HG03139 (cell line): Measurements from ENCODE around the gene PHB1.
"Not testable (repeated sequence)": the region's sequence is repeated elsewhere in the genome, so short reads cannot be mapped to it uniquely, and the experiment has no call there.

Source experiments
- ATAC-seq: cut with Tn5 transposase; IDR thresholded peaks from one replicate; pipeline ENCODE4 v1.9.1; 2021; ENCODE audit not compliant: unreplicated experiment

Gene PHB1

DNA sequence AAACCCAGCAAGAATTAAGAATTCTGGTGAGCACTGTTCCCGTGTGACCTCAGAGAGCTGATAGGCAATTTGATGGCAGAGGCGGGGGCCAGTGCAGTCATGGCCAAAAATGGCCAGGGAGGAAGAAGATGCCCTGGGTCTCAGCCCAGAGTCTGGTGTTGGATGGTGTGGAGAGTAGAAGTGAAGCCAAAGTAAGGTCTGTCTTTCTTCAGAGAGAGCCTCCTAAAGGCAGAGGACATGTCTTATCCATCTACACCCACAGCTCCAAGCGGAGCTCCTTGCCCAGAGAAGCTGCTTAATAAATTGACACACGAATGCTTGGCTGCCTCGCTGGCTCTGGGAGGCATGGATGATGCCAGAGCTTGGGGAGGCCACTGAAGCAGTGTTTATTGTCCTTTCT is 32.9 kb downstream of the PHB1 start:
- ATAC-seq = no peak

DNA sequence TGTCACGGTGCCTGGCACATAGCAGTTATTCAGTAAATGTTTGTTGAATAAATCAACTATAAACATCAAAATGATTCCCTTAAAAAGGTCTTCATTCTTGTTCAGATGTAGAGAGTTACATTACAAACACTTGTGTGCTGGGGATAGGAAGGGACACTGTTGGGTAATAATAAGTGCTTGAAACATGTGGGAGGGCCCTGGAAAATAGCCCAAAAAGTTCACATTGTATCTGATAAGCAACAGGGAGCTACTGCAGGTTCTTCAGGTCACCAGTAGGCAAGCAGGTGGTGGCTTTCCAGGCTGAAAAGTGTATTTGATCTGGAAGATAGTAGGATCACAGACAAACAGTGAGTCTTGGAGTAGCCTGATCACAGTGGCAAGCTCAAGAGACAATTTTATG is 33.6 kb downstream of the PHB1 start:
- ATAC-seq = no peak

DNA sequence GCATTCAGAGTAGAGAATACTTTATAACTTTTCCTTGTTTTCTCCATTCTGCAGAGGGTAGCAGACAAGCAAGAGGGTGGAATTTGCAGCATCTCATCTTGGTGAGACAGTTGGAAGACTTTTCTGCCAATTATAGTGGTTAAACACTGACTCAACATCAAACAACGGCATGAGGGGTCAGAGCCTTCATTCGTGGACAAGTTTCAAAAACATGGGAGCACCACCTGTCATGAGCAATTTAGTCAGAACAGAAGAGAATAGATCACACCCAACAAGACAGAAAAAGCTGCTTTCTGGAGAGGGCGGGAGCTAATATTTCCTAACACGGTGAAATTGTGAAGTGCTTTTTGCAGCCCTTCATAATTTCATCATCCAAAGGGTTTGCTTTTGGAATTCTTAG is 34.8 kb downstream of the PHB1 start:
- ATAC-seq = no peak

DNA sequence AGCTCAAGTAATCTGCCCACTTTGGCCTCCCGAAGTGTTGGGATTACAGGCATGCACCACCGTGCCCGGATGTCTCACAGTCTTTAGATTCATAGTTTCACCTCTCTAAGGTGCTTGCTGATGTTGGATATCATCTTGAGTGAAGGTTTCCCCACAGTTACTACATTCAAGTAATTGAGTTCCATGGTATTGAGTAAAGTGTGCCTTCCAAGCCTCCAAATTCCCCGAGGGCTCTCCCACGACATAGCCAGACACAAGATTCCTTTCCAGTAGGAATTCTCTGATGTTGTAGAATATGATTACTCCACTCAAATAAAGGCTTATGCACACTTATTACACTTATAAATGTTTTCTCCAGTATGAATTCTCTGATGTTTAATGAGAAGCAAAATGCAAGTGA is 36.4 kb downstream of the PHB1 start:
- no peak for ATAC-seq

DNA sequence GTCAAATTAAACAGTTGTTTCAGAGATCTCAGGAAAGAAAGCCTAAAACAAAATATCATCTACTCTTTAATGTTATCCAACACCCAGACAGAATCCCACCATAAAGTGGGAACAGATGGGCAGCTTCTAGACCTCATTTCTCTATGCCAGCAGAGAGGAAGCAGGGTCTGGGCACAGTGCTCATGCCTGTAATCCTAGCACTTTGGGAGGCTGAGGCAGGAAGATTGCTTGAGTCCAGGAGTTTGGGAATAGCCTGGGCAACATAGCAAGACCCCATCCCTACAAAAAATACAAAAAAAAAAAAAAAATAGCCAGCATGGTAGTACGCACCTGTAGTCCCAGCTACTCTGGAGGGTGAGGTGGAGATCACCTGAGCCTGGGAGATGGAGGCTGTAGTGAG is 39.1 kb downstream of the PHB1 start:
- no peak for ATAC-seq

DNA sequence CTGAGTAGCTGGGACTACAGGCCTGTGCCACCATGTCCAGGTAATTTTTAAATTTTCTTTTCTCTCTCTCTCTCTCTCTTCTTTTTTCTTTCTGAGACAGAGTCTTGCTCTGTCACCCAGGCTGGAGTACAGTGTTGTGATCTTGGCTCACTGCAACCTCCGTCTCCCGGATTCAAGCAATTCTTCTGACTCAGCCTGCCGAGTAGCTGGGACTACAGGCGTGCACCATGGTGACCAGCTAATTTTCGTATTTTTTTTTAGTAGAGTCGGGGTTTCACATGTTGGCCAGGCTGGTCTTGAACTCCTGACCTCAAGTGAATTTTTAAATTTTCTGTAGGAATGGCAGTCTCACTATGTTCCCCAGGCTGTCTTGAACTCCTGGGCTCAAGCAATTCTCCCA is 41.6 kb downstream of the PHB1 start:
- ATAC-seq = no peak

DNA sequence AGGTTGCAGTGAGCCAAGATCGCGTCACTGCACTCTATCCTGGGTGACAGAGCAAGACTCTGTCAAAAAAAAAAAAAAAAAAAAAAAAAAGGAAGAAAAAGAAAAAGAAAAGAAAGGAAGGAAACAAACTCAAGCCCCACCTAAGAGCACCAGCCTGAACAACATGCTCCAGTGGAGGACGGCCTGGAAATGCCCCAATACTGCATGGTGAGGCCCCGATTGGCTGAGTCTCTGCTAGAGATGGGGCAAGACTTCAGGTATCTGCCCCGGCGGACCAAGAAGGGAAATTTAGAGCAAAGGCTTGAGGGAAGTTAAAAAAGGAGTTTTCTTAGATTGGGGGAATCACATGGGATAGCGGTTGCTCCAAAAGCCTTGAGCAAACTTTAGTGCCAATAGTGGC is 42.3 kb downstream of the PHB1 start:
- no peak for ATAC-seq

DNA sequence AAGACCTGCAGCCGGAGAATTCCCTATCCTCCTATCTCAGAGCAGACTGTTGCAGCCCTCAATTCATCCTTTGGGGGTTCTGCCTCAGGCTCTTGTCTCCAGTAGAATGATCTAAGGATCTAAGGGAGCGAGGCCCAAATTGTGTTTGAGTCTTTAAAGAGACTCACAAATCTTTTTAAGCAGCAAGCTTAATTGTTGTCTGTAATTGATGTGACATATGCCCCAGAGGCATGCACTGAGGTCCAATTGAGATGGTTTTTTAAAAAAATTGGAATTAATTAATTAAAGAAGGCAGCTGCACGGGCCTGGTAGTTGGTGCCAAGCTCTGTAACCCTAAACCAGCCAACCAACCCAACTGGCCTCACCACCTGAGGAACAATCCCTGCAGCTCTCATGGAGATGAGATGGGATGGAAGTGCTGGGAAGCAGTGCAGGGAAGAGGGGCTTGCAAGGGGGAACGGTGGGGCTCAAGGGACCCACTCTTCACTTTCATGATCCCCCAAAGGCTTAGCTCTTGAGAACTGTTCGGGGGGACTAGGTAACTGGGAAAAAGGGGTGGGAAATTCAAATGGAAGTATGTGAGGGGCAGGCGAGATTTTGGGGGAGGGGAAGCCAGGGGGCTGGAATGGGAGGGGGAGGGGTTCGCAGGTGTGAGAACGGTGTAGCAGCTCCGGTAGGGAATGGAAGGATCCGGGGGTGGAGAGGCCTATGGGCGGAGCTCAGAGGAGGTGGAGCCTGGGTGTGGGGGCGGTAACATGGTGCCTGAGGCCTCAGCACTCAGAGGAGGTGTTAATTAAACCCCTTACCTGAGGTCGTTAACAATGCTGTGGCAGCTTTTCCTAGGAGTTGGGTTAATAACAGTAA is 43.5 kb downstream of the PHB1 start:
- ATAC-seq = no peak

DNA sequence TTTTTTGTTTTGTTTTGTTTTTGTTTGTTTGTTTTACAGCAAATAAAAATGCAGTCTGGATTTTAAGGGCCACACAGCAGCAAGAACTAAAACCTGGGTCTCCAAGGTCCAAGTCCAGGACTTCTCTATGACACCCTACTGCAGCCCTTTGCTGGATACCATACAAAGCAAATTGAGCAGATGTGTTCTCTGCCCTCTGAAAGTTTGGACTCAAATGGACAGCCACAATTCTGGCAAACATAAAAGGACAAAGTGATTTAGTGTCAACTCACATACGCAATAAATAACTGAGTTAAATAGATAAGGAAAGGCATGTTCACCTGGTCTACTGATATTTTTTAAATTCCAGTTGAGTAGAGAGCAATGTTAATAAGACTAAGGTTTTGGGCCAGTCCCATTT is 44.9 kb downstream of the PHB1 start:
- ATAC-seq = no peak

DNA sequence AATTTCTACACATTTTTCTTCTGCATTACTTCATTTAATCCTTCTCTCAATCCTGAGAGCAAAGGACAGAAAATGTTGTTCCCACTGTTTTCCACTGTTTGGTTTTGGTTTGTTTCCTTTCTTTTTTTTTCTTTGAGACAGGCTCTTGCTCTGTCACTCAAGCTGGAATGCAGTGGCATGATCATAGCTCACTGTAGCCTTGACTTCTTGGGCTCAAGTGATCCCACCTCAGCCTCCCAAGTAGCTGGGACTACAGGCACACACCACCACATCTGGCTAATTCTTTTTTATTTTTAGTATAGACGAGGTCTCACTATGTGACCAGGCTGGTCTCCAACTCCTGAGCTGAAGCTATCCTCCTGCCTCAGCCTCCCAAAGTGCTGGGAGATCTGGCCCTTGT is 45.6 kb downstream of the PHB1 start:
- ATAC-seq = no peak

DNA sequence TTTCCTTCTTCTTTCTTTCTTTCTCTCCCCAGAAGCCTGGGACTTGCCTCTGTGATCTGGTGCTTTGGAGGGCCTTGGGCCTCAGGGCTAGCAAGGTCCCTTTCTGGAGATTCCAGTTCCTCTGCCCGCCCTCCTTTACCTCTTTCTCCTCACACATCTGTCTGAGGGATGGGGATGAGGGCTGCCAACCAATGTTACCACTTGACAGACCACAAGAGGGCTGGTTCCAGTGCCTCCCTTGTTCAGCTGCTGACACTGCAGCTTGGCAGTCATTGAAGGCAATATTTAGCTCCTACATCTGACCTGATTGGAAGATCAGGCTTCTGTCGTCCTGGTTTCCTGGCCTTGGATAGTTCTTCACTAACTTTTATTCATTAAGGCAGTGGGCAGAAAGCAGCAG is 49.0 kb downstream of the PHB1 start:
- ATAC-seq = no peak

DNA sequence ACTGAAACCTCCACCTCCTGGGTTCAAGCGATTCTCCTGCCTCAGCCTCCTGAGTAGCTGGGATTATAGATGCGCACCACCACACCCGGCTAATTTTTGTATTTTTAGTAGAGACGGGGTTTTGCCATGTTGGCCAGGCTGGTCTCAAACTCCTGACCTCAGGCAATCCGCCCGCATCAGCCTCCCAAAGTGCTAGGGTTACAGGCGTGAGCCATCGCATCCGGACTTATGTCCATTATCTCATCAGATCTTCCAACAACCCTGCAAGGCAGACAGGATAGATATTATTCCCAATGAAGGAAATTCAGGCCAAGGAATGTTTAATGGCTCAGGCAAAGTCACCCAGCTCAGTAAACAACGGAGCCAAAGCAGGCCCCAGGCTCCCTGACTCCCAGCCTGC is 49.6 kb downstream of the PHB1 start:
- ATAC-seq = not testable (repeated sequence)

DNA sequence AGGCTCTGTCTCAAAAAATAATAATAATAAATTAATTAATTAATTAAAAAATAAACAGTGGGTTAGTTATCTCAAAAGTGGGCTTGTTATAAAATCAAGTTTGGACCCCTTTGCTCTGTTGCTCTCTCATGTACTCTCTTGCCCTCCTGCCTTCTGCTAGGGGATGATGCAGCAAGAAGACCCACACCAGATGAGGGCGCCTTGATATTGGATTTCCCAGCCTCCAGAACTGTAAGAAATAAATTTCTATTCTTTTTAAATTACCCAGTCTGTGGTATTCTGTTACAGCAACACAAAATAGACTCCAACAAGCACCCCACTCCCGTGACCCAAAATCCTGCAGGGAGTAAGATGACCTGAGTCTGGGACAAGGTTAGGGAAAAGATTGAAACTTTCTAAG is 50.6 kb downstream of the PHB1 start:
- ATAC-seq = no peak

DNA sequence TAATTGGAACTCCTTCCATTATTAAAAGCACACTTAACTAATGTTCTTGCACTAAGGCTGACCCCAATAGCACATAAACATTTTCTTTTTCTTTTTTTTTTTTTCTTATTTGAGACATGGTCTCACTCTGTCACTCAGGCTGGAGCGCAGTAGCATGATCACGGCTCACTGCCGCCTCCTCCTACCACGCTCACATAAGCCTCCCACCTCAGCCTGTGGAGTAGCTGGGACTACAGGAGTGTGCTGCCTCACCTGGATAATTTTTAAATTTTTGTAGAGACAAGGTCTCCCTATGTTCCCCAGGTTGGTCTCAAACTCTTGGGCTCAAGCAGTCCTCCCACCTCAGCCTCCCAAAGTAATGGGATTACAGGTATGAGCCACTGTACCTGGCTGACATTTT is 51.4 kb downstream of the PHB1 start:
- ATAC-seq = no peak

DNA sequence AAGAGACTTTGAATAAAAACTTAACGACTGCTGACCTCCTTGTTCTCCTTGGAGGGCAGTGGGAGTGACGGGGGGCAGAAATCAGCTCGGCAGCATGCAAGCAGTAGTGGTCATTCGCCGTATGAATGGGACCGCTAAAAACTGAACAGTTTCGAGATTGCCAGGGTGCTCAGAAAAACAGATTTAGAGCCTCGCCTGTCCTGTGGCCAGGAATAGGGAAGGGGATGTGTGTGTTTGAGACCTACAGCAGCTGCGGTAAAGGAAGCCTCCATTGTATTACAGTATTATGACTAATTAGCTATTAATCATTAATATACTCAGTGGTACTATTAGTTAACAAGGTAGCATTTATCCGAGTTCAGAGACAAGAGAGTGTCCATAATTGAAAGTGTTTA is 52.0 kb downstream of the PHB1 start:
- ATAC-seq = no peak

DNA sequence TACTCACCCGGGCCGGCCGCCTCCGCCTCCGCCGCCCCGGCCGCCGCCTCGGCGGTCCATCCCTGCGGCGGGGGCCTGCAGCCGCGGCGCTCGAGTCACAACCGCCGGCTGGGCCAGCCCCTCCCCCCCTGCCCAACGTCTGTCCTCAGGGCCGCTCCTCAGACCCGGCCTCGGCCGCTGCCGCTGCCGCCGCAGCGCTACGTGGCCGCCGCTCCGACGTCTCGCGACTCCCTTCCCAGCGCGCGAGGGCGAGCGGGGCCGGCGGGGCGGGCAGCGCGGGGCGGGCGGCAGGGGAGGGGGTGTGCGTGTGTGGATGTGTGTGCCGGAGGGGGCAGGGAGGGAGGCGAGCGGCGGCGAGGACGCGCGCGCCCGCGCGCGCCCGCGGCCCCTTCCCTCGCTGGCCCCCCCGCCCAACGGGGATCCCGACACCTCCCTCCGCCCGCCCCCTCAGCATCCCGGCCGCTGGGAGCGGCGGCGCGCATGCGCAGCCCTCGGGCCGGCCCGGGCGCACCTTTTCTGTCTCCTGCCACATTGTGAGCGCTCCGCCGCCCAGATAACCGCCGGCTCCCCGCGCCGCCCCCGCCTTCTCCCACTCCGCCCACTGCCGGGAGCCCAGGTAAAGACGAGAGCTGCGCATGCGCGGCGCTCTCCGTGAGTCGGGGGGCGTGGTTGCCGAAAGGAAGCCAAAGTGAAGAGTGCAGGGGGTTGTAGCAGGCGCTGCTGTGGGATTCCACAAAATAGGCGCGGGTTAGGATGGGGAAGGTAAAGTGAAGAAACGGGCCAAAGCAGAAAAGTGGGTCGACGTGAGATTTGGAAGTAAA is 52.6 kb downstream of the PHB1 start, which contains the start of gene ZNF652:
Gene ZNF652, minus strand, starts transcription at position 349 of the 821 bp plus-strand sequence. CDS start 44,525 bp downstream, outside the sequence.
- peak; percentile 49 for ATAC-seq

DNA sequence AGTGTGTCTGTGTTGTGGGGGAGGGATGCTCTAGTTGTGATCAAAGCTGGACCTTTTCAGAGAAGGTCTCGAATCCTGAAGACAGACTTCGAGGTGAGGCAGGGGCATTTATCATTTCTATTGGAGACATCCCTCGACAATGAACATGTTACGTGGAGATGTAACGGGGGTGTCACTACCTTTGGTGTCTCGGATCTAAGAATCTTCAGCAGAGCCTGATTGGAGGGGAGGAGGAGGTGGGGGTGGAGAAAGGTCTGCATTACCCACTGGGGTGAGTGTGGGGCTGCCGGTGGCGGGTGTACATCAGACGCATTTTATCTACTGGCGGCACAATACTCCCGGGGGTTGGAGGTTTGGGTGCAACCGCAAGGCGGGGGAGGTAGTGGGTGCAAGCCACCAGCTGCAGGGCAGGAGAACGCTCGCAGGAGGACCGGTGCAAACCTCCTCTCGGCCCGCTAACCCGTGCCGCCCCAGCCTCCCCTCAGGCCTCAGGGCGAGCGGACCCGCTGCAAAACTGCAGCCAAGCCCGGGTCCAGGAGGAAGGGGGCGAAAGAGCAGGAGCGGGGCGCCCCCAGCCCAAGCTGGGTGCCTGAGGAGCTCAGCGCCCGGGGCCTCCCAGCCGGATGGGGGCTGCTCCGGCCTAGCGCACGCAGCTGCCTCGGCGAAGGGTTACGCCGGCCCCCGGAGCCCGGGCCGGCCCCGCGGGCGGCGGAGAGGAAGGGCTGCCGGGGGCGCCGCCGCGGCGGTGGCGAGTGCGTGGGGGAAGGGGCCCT is 53.4 kb downstream of the PHB1 start:
- ATAC-seq = peak; percentile 25

DNA sequence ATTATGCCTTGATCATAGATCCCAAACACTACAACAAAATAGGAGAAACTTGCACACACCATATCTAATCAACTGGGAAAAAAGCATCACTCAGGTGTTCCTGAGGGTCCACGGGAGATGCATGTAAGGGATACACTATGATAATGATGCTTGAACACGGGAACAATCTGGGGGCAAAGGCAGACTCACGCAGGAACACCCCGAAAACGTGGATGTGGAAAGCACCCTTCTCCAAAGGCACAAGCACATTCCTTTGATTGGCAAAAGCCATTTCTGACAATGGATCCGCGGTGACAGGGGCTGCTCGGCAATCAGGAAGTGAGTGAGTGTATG is 53.9 kb downstream of the PHB1 start:
- no peak for ATAC-seq

DNA sequence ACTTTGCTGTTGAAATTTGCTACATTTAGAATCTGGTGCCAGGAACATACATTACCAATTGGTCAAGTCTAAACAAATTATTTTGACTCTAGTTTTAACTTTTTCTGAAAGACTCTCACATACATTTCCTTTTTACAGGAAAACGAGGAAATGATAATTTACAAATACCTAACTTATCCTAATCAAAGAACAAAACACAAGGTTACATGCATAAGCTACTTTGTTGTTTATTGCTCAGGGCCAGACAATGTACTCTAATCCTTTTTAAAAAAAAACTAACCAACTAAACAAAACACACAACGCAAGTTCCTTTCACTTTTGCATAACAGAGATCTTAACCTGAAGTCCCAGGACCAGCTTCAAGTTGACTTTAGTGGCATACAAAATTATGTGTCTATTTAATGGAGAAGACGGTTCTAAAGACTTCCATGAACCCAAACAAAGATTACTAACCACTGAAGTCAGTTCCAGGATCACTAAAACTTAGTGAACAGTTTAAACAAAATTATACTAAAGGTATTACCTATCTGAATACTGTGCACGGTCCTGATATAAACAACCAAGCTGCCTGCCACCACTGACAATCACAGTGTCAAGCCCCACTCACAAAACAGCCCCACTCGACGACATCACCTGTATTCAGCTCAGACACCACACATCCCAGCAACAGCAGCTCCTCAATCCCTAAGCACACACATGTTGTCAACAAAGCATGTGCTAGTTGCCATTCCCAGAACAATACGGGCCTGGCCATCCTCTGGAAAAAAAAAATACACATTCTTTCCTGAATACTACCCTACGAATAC is 54.5 kb downstream of the PHB1 start:
- no peak for ATAC-seq

DNA sequence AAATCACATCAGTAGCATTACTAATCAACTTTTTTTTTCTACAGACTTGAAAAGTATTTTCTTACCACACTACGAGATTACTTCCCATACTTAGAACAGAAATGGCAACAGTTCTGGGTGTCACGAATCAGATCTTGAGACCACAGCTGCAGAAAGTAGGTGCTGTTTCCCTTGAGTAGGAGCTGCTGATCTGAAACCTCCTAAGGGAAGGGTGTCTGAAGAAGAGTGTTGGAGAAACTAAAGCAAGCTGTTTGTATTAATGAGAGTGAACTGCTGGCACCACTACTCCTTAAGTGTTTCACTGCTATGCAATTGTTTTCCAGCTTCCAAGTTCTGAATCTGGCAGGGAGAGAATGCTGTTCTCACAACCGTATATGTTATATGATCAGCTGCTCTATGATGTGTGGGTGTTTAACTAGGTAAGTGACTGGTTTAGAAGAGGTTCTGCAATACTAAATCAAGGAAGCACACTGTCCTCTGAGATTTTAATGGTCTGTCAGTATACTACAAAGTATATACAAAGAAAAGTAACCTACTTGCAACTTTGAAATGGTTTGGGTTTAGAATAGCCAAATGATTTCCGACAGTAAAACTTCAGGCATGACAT is 55.9 kb downstream of the PHB1 start:
- ATAC-seq = no peak
